Neural cell (in vitro differentiated cells): ENCODE measurements around the gene NAT9. TPM values are rescaled to one million over a fixed set of nuclear protein-coding genes. Genes with fewer than 3 reads are reported as not detected.
A peak's percentile ranks its signal among the peaks of the same experiment; 100 is the strongest.

Experiments used
- H2AFZ ChIP-seq: fragments of 200-600, 300-800 bp; sonication (generic), shearing (Covaris generic); 2 replicates; pipeline ENCODE4 v1.6.0; 2014; ENCODE audit warnings: low read depth, mild to moderate bottlenecking, antibody characterized with exemption, low read length, moderate library complexity
- H3F3A ChIP-seq: fragments of 200-600 bp; shearing (Covaris generic); 2 replicates; pipeline ENCODE4 v1.6.1; 2016; ENCODE audit warnings: mild to moderate bottlenecking, moderate library complexity, mixed read lengths, antibody characterized with exemption, low read length; ENCODE audit not compliant: insufficient read depth, poor library complexity, severe bottlenecking
- H3K27ac ChIP-seq: fragments of 200-600, 300-800 bp; sonication (generic), shearing (Covaris generic); 2 replicates; pipeline ENCODE4 v1.5.1; 2014; ENCODE audit warnings: mild to moderate bottlenecking, low read length, moderate library complexity
- H3K27me3 ChIP-seq: fragments of 300-800, 200-600 bp; sonication (generic), shearing (Covaris generic); 2 replicates; pipeline ENCODE4 v1.6.0; 2014; ENCODE audit warnings: mild to moderate bottlenecking, low read depth, low read length, moderate library complexity; ENCODE audit not compliant: insufficient read depth
- H3K36me3 ChIP-seq: fragments of 300-800, 200-600 bp; sonication (generic), shearing (Covaris generic); 2 replicates; pipeline ENCODE4 v1.5.1; 2014; ENCODE audit warnings: mild to moderate bottlenecking, antibody characterized with exemption, low read length, moderate library complexity; ENCODE audit not compliant: insufficient read depth
- H3K4me2 ChIP-seq: fragments of 300-800, 200-600 bp; sonication (generic), shearing (Covaris generic); 2 replicates; pipeline ENCODE4 v1.6.0; 2014; ENCODE audit warnings: mild to moderate bottlenecking, low read length
- H3K4me3 ChIP-seq: fragments of 300-800, 200-600 bp; sonication (generic), shearing (Covaris generic); 2 replicates; pipeline ENCODE4 v1.5.1; 2014; ENCODE audit warnings: mild to moderate bottlenecking, low read length, moderate library complexity
- H3K79me2 ChIP-seq: fragments of 200-600 bp; shearing (Covaris generic); replicated peaks from 2 replicates; pipeline ENCODE4 v1.6.0; 2014; ENCODE audit warnings: mild to moderate bottlenecking, low read length, moderate library complexity; ENCODE audit not compliant: insufficient read depth
- H3K9ac ChIP-seq: fragments of 300-800, 200-600 bp; sonication (generic), shearing (Covaris generic); 2 replicates; pipeline ENCODE4 v1.6.1; 2016; ENCODE audit warnings: mild to moderate bottlenecking, low read length, mixed read lengths
- H3K9me2 ChIP-seq: fragments of 200-600 bp; shearing (Covaris generic); 2 replicates; pipeline ENCODE4 v1.6.1; 2016; ENCODE audit warnings: mild to moderate bottlenecking, low read length, mixed read lengths; ENCODE audit not compliant: insufficient read depth
- H3K9me3 ChIP-seq: fragments of 200-600, 300-800 bp; sonication (generic), shearing (Covaris generic); 2 replicates; pipeline ENCODE4 v1.6.1; 2016; ENCODE audit warnings: mild to moderate bottlenecking, mixed run types, low read length, moderate library complexity, mixed read lengths
- H4K20me1 ChIP-seq: fragments of 200-600 bp; shearing (Covaris generic); 2 replicates; pipeline ENCODE4 v1.6.1; 2016; ENCODE audit warnings: mild to moderate bottlenecking, mixed run types; ENCODE audit not compliant: insufficient read depth
- EP300 ChIP-seq: fragments of 450-650 bp; conservative IDR thresholded peaks from 2 replicates; pipeline ENCODE4 v1.6.1; 2014; ENCODE audit warnings: antibody characterized with exemption, mild to moderate bottlenecking, moderate library complexity; ENCODE audit not compliant: poor library complexity, severe bottlenecking
- EZH2 ChIP-seq: fragments of 200-600, 300-800 bp; shearing (Covaris generic), sonication (generic); IDR thresholded peaks from 2 replicates; pipeline ENCODE4 v1.6.1; 2014; ENCODE audit warnings: antibody characterized with exemption, low read length, borderline replicate concordance, mild to moderate bottlenecking; ENCODE audit not compliant: insufficient read depth, poor library complexity, severe bottlenecking
- MXI1 ChIP-seq: fragments of 450-650 bp; conservative IDR thresholded peaks from 2 replicates; pipeline ENCODE4 v1.6.1; 2014; ENCODE audit warnings: antibody characterized with exemption, mild to moderate bottlenecking; ENCODE audit not compliant: poor library complexity, severe bottlenecking
- POLR2AphosphoS5 ChIP-seq: IDR thresholded peaks from 2 replicates; pipeline ENCODE4 v1.6.1; 2012
- RAD21 ChIP-seq: fragments of 450-650 bp; conservative IDR thresholded peaks from 2 replicates; pipeline ENCODE4 v1.6.1; 2014; ENCODE audit warnings: antibody characterized with exemption, mild to moderate bottlenecking, moderate library complexity
- SMC3 ChIP-seq: fragments of 450-650 bp; conservative IDR thresholded peaks from 2 replicates; pipeline ENCODE4 v1.6.1; 2014; ENCODE audit warnings: antibody characterized with exemption, mild to moderate bottlenecking, moderate library complexity; ENCODE audit not compliant: poor library complexity
- TAF1 ChIP-seq: IDR thresholded peaks from 2 replicates; pipeline ENCODE4 v1.6.1; 2012; ENCODE audit warnings: low read depth
- polyA plus RNA-seq: library from polyadenylated mRNA; depleted of rRNA; stranded (reverse); fragments of >200 nt; gene quantifications from 2 replicates; pipeline ENCODE4 v1.2.3, GENCODE V29; 2014
- TF ChIP-seq, protein P1 (sequence below): fragments of 450-650 bp; IDR thresholded peaks from 2 replicates; pipeline ENCODE4 v1.5.1; 2014; ENCODE audit warnings: antibody characterized with exemption, mild to moderate bottlenecking, moderate library complexity; ENCODE audit not compliant: poor library complexity, severe bottlenecking
- TF ChIP-seq, protein P2 (sequence below): IDR thresholded peaks from 2 replicates; pipeline ENCODE4 v1.6.1; 2012; ENCODE audit warnings: borderline replicate concordance

NAT9 gene
- polyA plus RNA-seq, 1 donor from 2014 or later = 243 TPM

DNA sequence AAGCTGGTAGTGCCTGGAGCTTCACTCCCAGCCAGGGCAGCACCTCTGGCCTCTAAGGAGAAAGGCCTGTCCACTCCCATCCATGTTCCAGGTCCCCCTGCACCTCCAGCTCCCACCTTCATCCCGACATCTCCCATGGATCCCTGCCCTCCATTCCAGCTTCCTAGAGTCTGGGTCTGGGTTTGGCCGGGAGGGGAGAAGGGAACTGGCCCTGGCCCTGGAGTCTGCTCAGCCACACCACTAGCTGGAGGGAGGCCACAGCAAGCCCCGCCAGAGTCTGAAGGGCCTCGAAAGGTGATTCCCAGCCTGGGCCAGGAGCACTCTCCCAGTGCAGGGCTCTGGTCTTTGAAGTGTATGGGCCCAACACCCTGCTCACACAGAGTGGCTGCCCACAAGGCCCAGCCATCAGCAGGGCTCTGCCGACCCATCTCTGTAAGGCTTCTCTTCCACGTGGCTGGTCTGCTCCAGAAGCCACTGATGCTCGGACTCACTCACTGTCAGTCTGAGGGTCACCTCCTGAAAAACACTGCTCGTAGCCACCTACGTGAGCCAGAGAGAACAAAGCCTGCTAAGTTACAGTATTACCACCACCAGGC is 4.7 kb downstream of the NAT9 start:
- peaks cover 7% of the 10 kb centered on the region for H3K36me3 ChIP-seq

DNA sequence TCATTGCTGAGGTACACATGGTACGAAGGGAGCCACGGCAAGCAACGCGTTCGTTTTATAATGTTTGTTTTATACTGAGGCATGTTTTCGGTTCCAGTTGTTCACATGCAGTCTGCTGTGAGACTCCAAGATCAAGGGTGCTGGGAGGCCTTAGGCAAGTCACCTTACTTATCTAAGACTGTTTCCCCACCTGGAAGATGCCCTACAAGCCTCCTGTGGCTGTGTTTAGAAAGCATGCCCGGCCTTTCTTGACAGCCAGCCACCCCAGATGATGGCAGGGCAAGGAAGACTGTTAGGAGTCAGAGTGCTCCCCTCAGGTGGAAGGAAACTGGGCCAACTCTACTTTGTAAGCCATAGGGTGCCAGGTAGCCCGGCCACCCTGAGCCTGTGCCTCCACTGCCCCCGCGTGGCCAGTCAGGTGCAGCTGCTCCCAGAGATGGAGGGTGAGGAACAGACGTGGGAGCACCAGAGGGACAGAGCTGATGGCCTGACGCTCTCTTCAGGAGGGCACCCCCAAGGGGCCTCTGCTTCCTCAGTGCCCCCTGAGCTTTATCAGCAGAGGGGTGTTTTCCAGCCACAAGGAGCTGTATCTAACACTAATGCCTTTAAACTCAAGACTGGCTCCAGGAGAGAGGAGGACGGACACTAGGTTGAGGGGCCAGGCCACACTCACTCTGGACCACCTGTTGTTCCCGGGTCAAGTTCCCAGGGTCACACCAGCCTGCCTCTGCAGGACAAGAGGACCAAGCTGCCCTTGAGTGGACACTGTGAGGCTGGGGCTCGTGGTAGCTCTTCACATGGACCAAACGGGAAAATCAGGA is 5.4 kb downstream of the NAT9 start:
- Histone ChIP-seq H3K4me2 (no peak overlapping the region), H3K9me2 (no peaks in the 10 kb centered on the region), H2AFZ (no peak overlapping the region), H3K27ac (no peak overlapping the region), H3K9me3 (no peaks in the 10 kb centered on the region), H3F3A (no peaks in the 10 kb centered on the region), H3K9ac (no peak overlapping the region), H3K4me3 (no peak overlapping the region), H3K36me3 (peaks cover 7% of the 10 kb centered on the region), H4K20me1 (no peaks in the 10 kb centered on the region), H3K79me2 (peaks cover 7% of the 10 kb centered on the region), H3K27me3 (no peaks in the 10 kb centered on the region)
- TF ChIP-seq EP300 (no peak), SMC3 (peak; percentile 73), RAD21 (peak; percentile 72)
- TF ChIP-seq, protein P1, sequence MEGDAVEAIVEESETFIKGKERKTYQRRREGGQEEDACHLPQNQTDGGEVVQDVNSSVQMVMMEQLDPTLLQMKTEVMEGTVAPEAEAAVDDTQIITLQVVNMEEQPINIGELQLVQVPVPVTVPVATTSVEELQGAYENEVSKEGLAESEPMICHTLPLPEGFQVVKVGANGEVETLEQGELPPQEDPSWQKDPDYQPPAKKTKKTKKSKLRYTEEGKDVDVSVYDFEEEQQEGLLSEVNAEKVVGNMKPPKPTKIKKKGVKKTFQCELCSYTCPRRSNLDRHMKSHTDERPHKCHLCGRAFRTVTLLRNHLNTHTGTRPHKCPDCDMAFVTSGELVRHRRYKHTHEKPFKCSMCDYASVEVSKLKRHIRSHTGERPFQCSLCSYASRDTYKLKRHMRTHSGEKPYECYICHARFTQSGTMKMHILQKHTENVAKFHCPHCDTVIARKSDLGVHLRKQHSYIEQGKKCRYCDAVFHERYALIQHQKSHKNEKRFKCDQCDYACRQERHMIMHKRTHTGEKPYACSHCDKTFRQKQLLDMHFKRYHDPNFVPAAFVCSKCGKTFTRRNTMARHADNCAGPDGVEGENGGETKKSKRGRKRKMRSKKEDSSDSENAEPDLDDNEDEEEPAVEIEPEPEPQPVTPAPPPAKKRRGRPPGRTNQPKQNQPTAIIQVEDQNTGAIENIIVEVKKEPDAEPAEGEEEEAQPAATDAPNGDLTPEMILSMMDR = peak; percentile 71

More for the DNA sequence above, 4.7 kb downstream of the NAT9 start:
- no peak overlapping the region for H2AFZ ChIP-seq
- H3K27ac ChIP-seq = no peak overlapping the region
- H4K20me1 ChIP-seq = no peaks in the 10 kb centered on the region
- peaks cover 9% of the 10 kb centered on the region for H3K79me2 ChIP-seq
- H3K4me3 ChIP-seq = no peak overlapping the region
- no peak overlapping the region for H3K9ac ChIP-seq
- H3F3A ChIP-seq = no peaks in the 10 kb centered on the region
- TF ChIP-seq TAF1 (no peak), MXI1 (no peak), SMC3 (no peak), EZH2 (no peak), EP300 (no peak), RAD21 (no peak), POLR2AphosphoS5 (no peak)
- TF ChIP-seq, protein P2, sequence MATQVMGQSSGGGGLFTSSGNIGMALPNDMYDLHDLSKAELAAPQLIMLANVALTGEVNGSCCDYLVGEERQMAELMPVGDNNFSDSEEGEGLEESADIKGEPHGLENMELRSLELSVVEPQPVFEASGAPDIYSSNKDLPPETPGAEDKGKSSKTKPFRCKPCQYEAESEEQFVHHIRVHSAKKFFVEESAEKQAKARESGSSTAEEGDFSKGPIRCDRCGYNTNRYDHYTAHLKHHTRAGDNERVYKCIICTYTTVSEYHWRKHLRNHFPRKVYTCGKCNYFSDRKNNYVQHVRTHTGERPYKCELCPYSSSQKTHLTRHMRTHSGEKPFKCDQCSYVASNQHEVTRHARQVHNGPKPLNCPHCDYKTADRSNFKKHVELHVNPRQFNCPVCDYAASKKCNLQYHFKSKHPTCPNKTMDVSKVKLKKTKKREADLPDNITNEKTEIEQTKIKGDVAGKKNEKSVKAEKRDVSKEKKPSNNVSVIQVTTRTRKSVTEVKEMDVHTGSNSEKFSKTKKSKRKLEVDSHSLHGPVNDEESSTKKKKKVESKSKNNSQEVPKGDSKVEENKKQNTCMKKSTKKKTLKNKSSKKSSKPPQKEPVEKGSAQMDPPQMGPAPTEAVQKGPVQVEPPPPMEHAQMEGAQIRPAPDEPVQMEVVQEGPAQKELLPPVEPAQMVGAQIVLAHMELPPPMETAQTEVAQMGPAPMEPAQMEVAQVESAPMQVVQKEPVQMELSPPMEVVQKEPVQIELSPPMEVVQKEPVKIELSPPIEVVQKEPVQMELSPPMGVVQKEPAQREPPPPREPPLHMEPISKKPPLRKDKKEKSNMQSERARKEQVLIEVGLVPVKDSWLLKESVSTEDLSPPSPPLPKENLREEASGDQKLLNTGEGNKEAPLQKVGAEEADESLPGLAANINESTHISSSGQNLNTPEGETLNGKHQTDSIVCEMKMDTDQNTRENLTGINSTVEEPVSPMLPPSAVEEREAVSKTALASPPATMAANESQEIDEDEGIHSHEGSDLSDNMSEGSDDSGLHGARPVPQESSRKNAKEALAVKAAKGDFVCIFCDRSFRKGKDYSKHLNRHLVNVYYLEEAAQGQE = no peak
- TF ChIP-seq, protein P1 = no peak
- no peaks in the 10 kb centered on the region for H3K9me3 ChIP-seq
- no peaks in the 10 kb centered on the region for H3K27me3 ChIP-seq
- H3K4me2 ChIP-seq = no peak overlapping the region
- no peaks in the 10 kb centered on the region for H3K9me2 ChIP-seq
